ENCODE results near the gene MSRB1.

Gene MSRB1

DNA sequence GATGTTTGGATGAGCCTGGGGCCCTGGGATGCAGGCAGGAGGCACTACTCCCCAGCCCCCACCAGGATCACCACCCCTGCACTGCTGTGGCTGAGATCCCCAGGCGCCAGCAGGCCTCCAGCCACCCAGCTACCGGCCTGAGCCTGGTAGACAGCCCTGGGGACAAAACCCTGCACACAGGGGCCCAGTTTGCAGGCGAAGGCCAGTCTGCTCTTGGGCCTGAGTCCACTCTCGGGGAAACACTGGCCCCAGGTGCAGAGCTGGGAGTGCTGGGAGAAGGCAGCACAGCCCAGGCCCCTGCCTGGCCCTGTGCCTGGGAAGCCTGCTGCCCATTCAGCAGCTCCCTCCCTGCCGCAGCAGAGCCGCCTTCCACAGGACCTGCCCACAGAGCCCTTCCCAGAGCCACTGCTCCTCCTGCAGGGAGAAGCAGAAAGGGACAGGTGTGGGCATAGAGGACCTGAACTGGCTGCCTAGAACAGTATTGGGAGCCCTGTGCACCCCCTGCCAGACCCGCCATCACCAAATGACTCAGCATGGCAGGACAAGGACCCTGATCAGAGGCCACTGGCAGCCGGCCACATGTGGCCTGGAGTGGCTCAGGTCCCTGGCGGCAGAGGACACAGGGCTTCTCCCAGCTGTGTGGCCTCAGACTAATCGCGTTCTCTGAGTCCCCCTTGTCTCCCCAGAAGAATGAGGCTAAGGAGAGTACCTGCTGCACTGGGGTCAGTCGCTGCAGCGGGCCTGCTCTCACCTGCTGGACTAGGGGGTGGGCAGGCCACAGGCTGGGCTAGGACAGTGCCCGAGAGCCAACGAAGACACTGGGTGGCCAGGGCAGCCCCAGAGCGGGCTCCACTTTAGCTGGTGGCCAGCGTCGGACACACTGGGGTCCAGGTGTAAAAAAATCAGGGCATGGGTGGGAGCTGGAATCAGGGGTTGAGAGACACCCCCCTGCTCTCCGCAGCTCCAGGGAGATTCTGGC lies 10.7 kb downstream of the MSRB1 start:
- peak; percentile 14 for DNase-seq (ENCODE audit: low read depth)
- no peak overlapping the region for H3K4me3 ChIP-seq (replicated peaks; ENCODE audit: low read depth, low read length)
- TF ChIP-seq, protein P1, sequence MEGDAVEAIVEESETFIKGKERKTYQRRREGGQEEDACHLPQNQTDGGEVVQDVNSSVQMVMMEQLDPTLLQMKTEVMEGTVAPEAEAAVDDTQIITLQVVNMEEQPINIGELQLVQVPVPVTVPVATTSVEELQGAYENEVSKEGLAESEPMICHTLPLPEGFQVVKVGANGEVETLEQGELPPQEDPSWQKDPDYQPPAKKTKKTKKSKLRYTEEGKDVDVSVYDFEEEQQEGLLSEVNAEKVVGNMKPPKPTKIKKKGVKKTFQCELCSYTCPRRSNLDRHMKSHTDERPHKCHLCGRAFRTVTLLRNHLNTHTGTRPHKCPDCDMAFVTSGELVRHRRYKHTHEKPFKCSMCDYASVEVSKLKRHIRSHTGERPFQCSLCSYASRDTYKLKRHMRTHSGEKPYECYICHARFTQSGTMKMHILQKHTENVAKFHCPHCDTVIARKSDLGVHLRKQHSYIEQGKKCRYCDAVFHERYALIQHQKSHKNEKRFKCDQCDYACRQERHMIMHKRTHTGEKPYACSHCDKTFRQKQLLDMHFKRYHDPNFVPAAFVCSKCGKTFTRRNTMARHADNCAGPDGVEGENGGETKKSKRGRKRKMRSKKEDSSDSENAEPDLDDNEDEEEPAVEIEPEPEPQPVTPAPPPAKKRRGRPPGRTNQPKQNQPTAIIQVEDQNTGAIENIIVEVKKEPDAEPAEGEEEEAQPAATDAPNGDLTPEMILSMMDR (IDR thresholded peaks at IDR 0.05; ENCODE audit: low read length, missing control alignments), result peak; percentile 3

DNA sequence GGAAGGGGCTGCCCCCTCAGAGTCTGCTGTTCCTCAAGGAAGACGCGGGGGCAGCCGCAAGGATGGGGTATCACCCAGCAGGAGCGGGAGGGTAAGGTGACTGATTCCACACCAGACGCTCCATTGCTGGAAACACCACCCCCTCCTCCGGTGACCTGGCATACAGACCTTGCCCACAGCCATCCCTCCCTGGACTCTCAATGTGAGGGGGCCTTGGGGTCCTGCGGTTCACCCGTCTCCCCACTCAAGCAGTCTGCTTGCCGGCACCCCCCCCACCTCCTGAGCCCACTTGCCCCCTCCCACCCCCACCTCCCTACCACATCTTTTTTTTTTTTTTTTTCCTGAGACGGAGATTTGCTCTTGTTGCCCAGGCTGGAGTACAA lies 12.7 kb downstream of the MSRB1 start:
- DNase-seq (ENCODE audit: low read depth), result no peak
- TF ChIP-seq, protein P1 (IDR thresholded peaks at IDR 0.05; ENCODE audit: low read length, missing control alignments), result no peak
- no peak overlapping the region for H3K4me3 ChIP-seq (replicated peaks; ENCODE audit: low read depth, low read length)

DNA sequence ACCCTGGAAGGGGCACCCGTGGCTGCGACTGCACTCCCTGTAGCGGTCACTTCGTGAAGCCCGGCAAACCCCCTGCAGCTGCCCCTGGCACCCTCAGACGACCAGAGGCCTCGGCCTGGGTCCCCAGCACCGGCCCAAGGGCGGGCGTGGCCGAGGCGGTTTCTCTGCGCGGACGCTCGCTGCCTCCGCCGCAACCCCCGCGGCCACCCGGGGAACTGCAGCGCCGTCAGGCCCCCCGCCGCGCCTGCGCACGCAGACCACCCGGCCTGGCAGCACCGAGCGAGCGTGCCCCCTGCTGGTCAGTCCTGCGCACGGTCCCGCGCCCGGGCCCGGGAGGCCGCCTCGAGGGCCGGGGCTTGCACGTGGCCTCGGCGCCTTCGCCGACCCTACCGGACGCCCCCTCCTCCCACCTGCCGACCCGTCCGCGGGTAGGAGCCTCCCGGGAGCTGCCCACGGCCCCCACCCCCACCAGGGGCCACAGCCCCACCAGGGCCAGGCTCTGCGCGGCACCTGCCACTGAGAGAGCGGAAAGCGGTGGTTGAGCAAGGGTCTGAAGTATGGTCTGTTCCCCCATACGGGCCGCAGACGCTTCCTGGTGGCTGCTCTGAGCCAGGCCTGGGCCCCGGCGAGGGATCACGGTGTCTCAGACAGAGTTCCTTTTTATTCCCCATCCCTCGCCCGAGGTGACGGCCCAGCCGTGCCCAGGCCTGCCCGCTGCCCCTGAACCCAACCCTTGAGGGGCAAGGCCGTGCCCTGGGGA lies 13.2 kb downstream of the MSRB1 start:
- TF ChIP-seq, protein P1 (IDR thresholded peaks at IDR 0.05; ENCODE audit: low read length, missing control alignments), result peak; percentile 27
- DNase-seq (ENCODE audit: low read depth), result peak; percentile 84
- H3K4me3 ChIP-seq (replicated peaks; ENCODE audit: low read depth, low read length), result peak overlapping the region; percentile 49

GRCh38 chr16:1929105-1929504 lies 13.9 kb downstream of the MSRB1 start:
- no peak for DNase-seq (ENCODE audit: low read depth)
- TF ChIP-seq, protein P1 (IDR thresholded peaks at IDR 0.05; ENCODE audit: low read length, missing control alignments), result no peak
- peak overlapping the region; percentile 49 for H3K4me3 ChIP-seq (replicated peaks; ENCODE audit: low read depth, low read length)

DNA sequence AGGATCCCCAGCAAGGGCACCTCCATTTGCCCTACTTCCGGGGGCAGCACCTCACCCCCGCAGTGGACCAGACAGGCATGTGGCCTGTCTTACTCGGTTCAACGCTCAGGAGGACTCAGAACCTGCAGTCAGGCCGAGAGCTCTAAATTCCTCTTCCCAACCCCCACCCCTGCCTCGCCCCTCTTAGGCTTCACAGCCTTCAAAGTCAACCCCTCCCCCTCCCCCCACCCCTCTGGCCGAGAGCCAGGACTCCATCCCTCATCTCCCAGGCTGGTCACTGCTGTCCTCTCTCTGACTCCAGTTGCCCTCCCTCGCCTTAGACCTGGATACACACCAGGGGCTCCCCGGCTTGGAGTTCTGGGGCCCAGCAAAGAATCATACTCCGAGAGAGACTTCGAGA lies 16.7 kb downstream of the MSRB1 start:
- H3K4me3 ChIP-seq (replicated peaks; ENCODE audit: low read depth, low read length), result no peak overlapping the region
- TF ChIP-seq, protein P1 (IDR thresholded peaks at IDR 0.05; ENCODE audit: low read length, missing control alignments), result no peak
- DNase-seq (ENCODE audit: low read depth), result no peak

DNA sequence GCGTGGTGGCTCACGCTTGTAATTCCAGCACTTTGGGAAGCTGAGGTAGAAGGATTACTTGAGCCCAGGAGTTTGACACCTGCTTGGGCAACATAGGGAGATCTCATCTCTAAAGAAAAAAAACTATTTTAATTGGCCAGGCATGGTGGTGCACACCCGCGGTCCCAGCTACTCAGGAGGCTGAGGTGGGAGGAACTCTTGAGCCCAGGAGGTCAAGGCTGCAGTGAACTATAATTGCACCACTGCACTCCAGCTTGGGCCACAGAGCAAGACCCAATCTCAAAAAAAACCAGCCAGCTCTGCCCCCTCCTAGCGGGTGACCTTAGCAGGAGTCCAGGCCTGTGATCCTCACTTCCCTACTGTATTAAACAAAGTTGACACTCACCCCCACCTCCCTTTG lies 18.9 kb downstream of the MSRB1 start:
- no peak for DNase-seq (ENCODE audit: low read depth)
- TF ChIP-seq, protein P1 (IDR thresholded peaks at IDR 0.05; ENCODE audit: low read length, missing control alignments), result no peak
- no peak overlapping the region for H3K4me3 ChIP-seq (replicated peaks; ENCODE audit: low read depth, low read length)
